ENCODE results near the gene SETD6.

DNA sequence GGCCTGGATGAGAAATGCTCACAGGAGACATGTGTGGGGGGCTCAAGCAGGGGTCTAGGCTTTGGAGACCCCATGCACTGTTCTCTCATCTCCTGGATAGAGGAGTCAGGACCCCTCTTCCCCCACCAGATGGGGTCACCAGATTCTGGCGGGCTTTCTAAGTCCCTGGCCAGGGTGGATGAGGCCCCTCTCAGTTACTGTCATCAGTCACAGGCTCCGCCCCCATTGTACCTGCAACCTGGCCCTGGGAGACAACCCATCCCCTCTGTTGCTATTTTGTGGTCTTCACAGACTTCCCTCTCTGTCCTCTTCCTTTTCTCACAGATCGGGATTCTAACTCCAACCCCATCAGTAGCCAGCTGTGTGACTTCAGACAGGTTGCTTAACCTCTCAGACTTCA lies 48.9 kb upstream of the SETD6 start:
- TF ChIP-seq, protein P1, sequence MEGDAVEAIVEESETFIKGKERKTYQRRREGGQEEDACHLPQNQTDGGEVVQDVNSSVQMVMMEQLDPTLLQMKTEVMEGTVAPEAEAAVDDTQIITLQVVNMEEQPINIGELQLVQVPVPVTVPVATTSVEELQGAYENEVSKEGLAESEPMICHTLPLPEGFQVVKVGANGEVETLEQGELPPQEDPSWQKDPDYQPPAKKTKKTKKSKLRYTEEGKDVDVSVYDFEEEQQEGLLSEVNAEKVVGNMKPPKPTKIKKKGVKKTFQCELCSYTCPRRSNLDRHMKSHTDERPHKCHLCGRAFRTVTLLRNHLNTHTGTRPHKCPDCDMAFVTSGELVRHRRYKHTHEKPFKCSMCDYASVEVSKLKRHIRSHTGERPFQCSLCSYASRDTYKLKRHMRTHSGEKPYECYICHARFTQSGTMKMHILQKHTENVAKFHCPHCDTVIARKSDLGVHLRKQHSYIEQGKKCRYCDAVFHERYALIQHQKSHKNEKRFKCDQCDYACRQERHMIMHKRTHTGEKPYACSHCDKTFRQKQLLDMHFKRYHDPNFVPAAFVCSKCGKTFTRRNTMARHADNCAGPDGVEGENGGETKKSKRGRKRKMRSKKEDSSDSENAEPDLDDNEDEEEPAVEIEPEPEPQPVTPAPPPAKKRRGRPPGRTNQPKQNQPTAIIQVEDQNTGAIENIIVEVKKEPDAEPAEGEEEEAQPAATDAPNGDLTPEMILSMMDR (conservative IDR thresholded peaks at IDR 0.05 in 1 of 2, IDR thresholded peaks at IDR 0.05 in 1 of 2; ENCODE audit: low read depth in 1 of 2, low read length in 2 of 2), result no peak
- no peak for TF ChIP-seq EZH2 (IDR thresholded peaks at IDR 0.05; ENCODE audit: low read length, missing control alignments)
